A673 (cell line): ENCODE measurements around the gene MYO7A.

ENCODE experiments used
- CTCF ChIP-seq: fragments of 300-800, 200-600 bp; sonication (generic); conservative IDR thresholded peaks from 2 replicates; pipeline ENCODE4 v1.5.1; 2017; ENCODE audit warnings: low read depth, mild to moderate bottlenecking, antibody characterized with exemption, low read length, moderate library complexity, mixed read lengths
- EZH2 ChIP-seq: fragments of 200-600 bp; sonication (generic); IDR thresholded peaks from 2 replicates; pipeline ENCODE4 v1.6.1; 2017; ENCODE audit warnings: borderline replicate concordance, low read depth, mild to moderate bottlenecking, mixed read lengths, antibody characterized with exemption, low read length; ENCODE audit not compliant: poor library complexity, severe bottlenecking

GRCh38 chr11:77207019-77207485 is 79.0 kb downstream of the MYO7A start:
- TF ChIP-seq EZH2 (no peak), CTCF (no peak)
